Measurements from ENCODE around the gene KCNK10. TPM values are rescaled to one million over a fixed set of nuclear protein-coding genes. Genes with fewer than 3 reads are reported as not detected.

KCNK10 gene
- total RNA-seq, 4 donors from 2014 or later, result 0.40 TPM; not detected in 3

DNA sequence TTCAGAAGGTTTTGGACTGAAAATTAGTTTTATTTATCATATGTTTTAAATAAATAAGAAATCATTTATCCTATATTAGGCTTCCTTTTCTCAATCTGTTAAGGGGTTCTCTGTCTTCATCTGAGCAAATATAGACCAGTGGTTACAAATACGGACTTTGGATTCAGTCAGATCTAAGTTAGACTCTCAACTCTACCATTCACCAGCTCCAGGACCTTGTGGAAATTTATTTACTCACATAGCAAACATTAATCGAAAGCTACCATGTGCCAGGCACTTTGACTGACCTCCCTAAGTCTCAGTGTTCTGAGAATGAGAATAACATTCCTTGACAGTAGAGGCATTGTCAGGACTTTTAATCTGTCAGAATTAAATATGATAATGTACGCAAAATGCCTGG, 22.3 kb downstream of the KCNK10 start:
- WGBS, 2 donors (ENCODE audit: low coverage in 1 of 2), result 84 to 90% methylated on average over 3 of the region's 3 CpGs
- Histone ChIP-seq H3K9me3 (no peaks in the 10 kb centered on the region), H3K4me1 (no peaks in the 10 kb centered on the region), H3K27ac (no peak overlapping the region), H3K36me3 (no peaks in the 10 kb centered on the region), H3K4me3 (no peak overlapping the region), H3K27me3 (no peaks in the 10 kb centered on the region)
- ATAC-seq, result no peak
- TF ChIP-seq EP300 (IDR thresholded peaks at IDR 0.05) (no peak), POLR2A (IDR thresholded peaks at IDR 0.05) (no peak), POLR2AphosphoS5 (IDR thresholded peaks at IDR 0.05) (no peak)
- TF ChIP-seq, protein P1, sequence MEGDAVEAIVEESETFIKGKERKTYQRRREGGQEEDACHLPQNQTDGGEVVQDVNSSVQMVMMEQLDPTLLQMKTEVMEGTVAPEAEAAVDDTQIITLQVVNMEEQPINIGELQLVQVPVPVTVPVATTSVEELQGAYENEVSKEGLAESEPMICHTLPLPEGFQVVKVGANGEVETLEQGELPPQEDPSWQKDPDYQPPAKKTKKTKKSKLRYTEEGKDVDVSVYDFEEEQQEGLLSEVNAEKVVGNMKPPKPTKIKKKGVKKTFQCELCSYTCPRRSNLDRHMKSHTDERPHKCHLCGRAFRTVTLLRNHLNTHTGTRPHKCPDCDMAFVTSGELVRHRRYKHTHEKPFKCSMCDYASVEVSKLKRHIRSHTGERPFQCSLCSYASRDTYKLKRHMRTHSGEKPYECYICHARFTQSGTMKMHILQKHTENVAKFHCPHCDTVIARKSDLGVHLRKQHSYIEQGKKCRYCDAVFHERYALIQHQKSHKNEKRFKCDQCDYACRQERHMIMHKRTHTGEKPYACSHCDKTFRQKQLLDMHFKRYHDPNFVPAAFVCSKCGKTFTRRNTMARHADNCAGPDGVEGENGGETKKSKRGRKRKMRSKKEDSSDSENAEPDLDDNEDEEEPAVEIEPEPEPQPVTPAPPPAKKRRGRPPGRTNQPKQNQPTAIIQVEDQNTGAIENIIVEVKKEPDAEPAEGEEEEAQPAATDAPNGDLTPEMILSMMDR (IDR thresholded peaks at IDR 0.05), result no peak

DNA sequence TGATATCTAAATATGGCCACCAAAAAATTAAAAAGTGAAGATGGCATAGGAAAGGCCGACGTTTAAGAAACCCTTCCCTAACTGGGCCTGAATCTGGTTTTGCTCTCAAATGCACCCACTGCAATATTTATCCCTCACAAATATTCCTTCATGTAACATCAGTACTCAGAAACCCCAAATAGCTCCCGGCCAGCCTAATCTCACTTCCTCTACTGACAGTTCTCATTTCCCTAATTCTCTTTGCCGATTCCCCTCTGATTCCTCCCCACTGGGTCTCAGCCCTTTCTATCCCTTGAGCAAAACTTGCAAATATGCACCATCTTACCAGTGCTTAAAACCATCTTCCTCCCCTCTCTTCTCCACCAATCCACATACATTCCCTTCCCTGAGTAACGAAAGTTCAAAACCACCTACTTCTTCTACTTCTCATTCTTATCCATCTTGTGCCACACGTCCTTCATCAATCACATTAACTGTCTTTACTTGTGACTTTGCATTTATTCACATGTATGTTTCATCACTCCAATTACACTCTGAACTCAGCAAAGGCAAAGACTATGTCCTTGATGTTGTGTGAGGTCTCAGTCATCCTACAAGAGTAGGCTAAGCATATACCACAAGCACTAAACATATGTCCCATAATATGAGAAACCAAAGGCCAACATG, 23.1 kb downstream of the KCNK10 start:
- no peak for ATAC-seq
- H3K9me3 ChIP-seq, result no peaks in the 10 kb centered on the region
- no peaks in the 10 kb centered on the region for H3K4me1 ChIP-seq
- 50 to 68% methylated on average over 6 of the region's 6 CpGs for WGBS, 2 donors (ENCODE audit: low coverage in 1 of 2)
- no peak for TF ChIP-seq POLR2AphosphoS5 (IDR thresholded peaks at IDR 0.05)
- TF ChIP-seq, protein P1 (IDR thresholded peaks at IDR 0.05), result no peak
- TF ChIP-seq POLR2A (IDR thresholded peaks at IDR 0.05), result no peak
- no peak for TF ChIP-seq EP300 (IDR thresholded peaks at IDR 0.05)
- no peak overlapping the region for H3K4me3 ChIP-seq
- H3K27me3 ChIP-seq, result no peaks in the 10 kb centered on the region
- H3K27ac ChIP-seq, result no peak overlapping the region
- H3K36me3 ChIP-seq, result no peaks in the 10 kb centered on the region

DNA sequence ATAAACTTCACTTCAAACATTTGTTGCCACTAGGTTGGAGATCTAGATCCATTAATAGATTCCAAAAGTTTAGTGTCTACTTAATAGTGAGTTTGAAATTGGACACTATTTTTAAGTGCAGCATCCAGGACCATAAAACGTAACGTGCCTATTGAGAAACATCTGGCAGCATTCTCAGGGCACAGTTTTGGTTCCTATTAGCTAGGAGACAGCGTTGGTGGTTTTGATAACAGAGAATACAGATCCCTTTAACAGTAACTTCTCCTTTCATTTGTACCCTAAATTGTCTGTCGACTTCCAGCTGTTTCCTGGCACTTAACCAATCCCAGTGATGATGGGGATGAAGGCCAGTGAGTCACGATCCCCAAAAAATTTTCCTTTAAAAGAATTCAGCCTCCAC, 25.8 kb downstream of the KCNK10 start:
- TF ChIP-seq EP300 (IDR thresholded peaks at IDR 0.05) (no peak), POLR2A (IDR thresholded peaks at IDR 0.05) (no peak), POLR2AphosphoS5 (IDR thresholded peaks at IDR 0.05) (no peak)
- TF ChIP-seq, protein P1 (IDR thresholded peaks at IDR 0.05), result no peak
- H3K27me3 ChIP-seq, result no peaks in the 10 kb centered on the region

DNA sequence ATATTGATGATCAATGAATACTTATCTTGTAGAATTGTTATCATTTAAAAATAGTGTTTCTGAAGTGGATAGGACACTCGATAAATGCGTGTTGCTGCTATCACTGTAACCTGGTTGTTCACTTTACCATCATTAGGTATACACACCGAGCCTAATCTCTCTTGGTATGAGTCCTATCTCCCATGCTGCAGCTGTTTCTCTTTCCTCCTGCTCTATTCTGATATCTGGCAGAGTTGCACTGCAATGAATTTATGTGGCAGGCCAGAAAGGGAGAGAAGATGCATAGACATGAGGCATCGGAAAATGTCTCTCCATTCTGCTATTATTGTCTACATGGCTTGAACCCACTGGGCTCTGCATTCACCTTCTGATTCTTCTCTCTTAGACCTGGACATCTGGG, 26.7 kb downstream of the KCNK10 start:
- no peak for ATAC-seq
- H3K27ac ChIP-seq, result no peak overlapping the region
- no peaks in the 10 kb centered on the region for H3K36me3 ChIP-seq
- H3K27me3 ChIP-seq, result no peaks in the 10 kb centered on the region
- no peaks in the 10 kb centered on the region for H3K9me3 ChIP-seq
- 68 to 78% methylated on average over 4 of the region's 4 CpGs for WGBS, 2 donors (ENCODE audit: low coverage in 1 of 2)
- H3K4me3 ChIP-seq, result no peak overlapping the region
- TF ChIP-seq, protein P1 (IDR thresholded peaks at IDR 0.05), result no peak
- TF ChIP-seq POLR2AphosphoS5 (IDR thresholded peaks at IDR 0.05) (no peak), POLR2A (IDR thresholded peaks at IDR 0.05) (no peak), EP300 (IDR thresholded peaks at IDR 0.05) (no peak)
- no peaks in the 10 kb centered on the region for H3K4me1 ChIP-seq

More for the DNA sequence above, 25.8 kb downstream of the KCNK10 start:
- H3K9me3 ChIP-seq, result no peaks in the 10 kb centered on the region
- 39 to 43% methylated on average over 5 of the region's 5 CpGs for WGBS, 2 donors (ENCODE audit: low coverage in 1 of 2)
- no peaks in the 10 kb centered on the region for H3K36me3 ChIP-seq
- H3K4me3 ChIP-seq, result no peak overlapping the region
- H3K27ac ChIP-seq, result no peak overlapping the region
- no peaks in the 10 kb centered on the region for H3K4me1 ChIP-seq
- no peak for ATAC-seq

DNA sequence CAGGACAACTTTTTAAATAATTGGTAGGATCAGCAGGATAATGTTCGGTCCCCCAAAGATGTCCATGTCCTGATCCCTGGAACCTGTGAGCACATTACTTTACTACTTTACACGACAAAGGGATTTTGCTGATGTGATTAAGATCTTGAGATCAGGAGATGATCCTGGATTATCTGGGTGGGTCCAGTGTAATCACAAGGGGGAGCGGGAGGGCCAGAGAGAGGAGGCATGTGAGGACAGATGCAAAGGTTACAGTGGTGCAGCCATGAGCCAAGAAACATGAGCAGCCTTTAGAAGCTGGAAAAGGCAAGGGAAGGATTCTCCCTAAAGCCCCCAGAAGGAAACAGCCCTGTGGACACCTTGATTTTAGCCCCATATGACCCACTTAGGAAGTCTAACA, 33.1 kb downstream of the KCNK10 start:
- 81 to 95% methylated on average over 3 of the region's 3 CpGs for WGBS, 2 donors (ENCODE audit: low coverage in 1 of 2)
- no peak for ATAC-seq
- Histone ChIP-seq H3K4me1 (no peaks in the 10 kb centered on the region), H3K4me3 (no peak overlapping the region), H3K27ac (no peak overlapping the region), H3K27me3 (no peaks in the 10 kb centered on the region), H3K9me3 (no peaks in the 10 kb centered on the region), H3K36me3 (no peaks in the 10 kb centered on the region)
- TF ChIP-seq, protein P1 (IDR thresholded peaks at IDR 0.05), result no peak
- no peak for TF ChIP-seq POLR2A (IDR thresholded peaks at IDR 0.05)
- TF ChIP-seq POLR2AphosphoS5 (IDR thresholded peaks at IDR 0.05), result no peak
- TF ChIP-seq EP300 (IDR thresholded peaks at IDR 0.05), result no peak

Measured in gastroesophageal sphincter (tissue), 4 donors.